Stomach (tissue), 4 donors: ENCODE results near the gene NUP214.

Experiments used
- CTCF ChIP-seq, 7 experiments: fragments of 450-650 bp in 4 of 7; fragments of 200-600 bp in 3 of 7; sonication (generic) in 3 of 7; IDR thresholded peaks; one replicate each; pipeline ENCODE4 v1.5.1; 2016 to 2019; ENCODE audit warnings: antibody characterized with exemption in 7 of 7, control low read depth in 2 of 7, mild to moderate bottlenecking in 1 of 7
- EP300 ChIP-seq: sonication (generic); formaldehyde crosslinking; IDR thresholded peaks from one replicate; pipeline ENCODE4 v1.6.1; 2017; ENCODE audit warnings: antibody characterized with exemption
- POLR2A ChIP-seq, 4 donors: fragments of 450-650 bp; IDR thresholded peaks; one replicate each; pipeline ENCODE4 v1.6.1; 2016; ENCODE audit warnings: antibody characterized with exemption in 4 of 4, control low read depth in 2 of 4, mild to moderate bottlenecking in 1 of 4, moderate library complexity in 1 of 4
- POLR2AphosphoS5 ChIP-seq, 3 donors: sonication (generic); formaldehyde crosslinking; IDR thresholded peaks; one replicate each; pipeline ENCODE4 v1.6.1; 2016; ENCODE audit warnings: antibody characterized with exemption in 3 of 3

GRCh38 chr9:131273856-131274673 lies 148.7 kb downstream of the NUP214 start:
- TF ChIP-seq CTCF (IDR thresholded peaks at IDR 0.05) (no peak), POLR2AphosphoS5 (IDR thresholded peaks at IDR 0.05) (no peak), EP300 (no peak), POLR2A (IDR thresholded peaks at IDR 0.05) (no peak)
